ENCODE measurements around the gene MEN1.

Gene MEN1

GRCh38 chr11:64832467-64833197 is 22.3 kb upstream of the MEN1 start:
- no peak for ATAC-seq
- no peak for TF ChIP-seq TSHZ2 (CRISPR knock-in tag; IDR thresholded peaks at IDR 0.05)
- no peak for TF ChIP-seq ZFP3 (CRISPR knock-in tag; IDR thresholded peaks at IDR 0.05)
- TF ChIP-seq ZNF565 (CRISPR knock-in tag; conservative IDR thresholded peaks at IDR 0.05; ENCODE audit: low read depth): no peak
- TF ChIP-seq CSRNP3 (CRISPR knock-in tag; IDR thresholded peaks at IDR 0.05): no peak
- TF ChIP-seq POU6F1 (CRISPR knock-in tag; IDR thresholded peaks at IDR 0.05; ENCODE audit: borderline replicate concordance, low read depth): no peak
- TF ChIP-seq SNAI2 (CRISPR knock-in tag; IDR thresholded peaks at IDR 0.05): no peak
- no peak for TF ChIP-seq PATZ1 (CRISPR knock-in tag; IDR thresholded peaks at IDR 0.05; ENCODE audit: borderline replicate concordance)
- TF ChIP-seq ISL1 (CRISPR knock-in tag; IDR thresholded peaks at IDR 0.05): no peak
- no peak for TF ChIP-seq ZC3H10 (CRISPR knock-in tag; IDR thresholded peaks at IDR 0.05)

GRCh38 chr11:64831411-64831891 is 21.1 kb upstream of the MEN1 start:
- TF ChIP-seq ZNF8 (CRISPR knock-in tag; IDR thresholded peaks at IDR 0.05): no peak
- no peak for TF ChIP-seq ISL1 (CRISPR knock-in tag; IDR thresholded peaks at IDR 0.05)
- no peak for TF ChIP-seq RARB (CRISPR knock-in tag; IDR thresholded peaks at IDR 0.05)
- no peak for TF ChIP-seq ARNTL (CRISPR knock-in tag; IDR thresholded peaks at IDR 0.05; ENCODE audit: borderline replicate concordance, low read depth)
- TF ChIP-seq POU6F1 (CRISPR knock-in tag; IDR thresholded peaks at IDR 0.05; ENCODE audit: borderline replicate concordance, low read depth): no peak
- no peak for TF ChIP-seq OSR1 (CRISPR knock-in tag; IDR thresholded peaks at IDR 0.05)
- TF ChIP-seq TCF4 (CRISPR knock-in tag; IDR thresholded peaks at IDR 0.05; ENCODE audit: borderline replicate concordance): no peak
- TF ChIP-seq TOX (CRISPR knock-in tag; IDR thresholded peaks at IDR 0.05; ENCODE audit: borderline replicate concordance): no peak
- no peak for ATAC-seq

- TF ChIP-seq ZNF8 (CRISPR knock-in tag; IDR thresholded peaks at IDR 0.05) (no peak), GLIS3 (CRISPR knock-in tag; IDR thresholded peaks at IDR 0.05) (no peak), ZNF70 (CRISPR knock-in tag; IDR thresholded peaks at IDR 0.05) (no peak), PATZ1 (CRISPR knock-in tag; IDR thresholded peaks at IDR 0.05; ENCODE audit: borderline replicate concordance) (no peak), PPARA (CRISPR knock-in tag; IDR thresholded peaks at IDR 0.05; ENCODE audit: borderline replicate concordance) (no peak), CREB5 (CRISPR knock-in tag; IDR thresholded peaks at IDR 0.05; ENCODE audit: low read depth) (no peak), RARB (CRISPR knock-in tag; IDR thresholded peaks at IDR 0.05) (no peak)
- no peak for ATAC-seq
Measured at GRCh38 chr11:64829536-64830251, 19.3 kb upstream of the MEN1 start.
